Panc1 (cell line): ENCODE data around the gene RAB30.

Experiments
- CTCF ChIP-seq: fragments of 450-650 bp; IDR thresholded peaks from 2 replicates; pipeline ENCODE4 v1.5.1; 2017; ENCODE audit warnings: mild to moderate bottlenecking
- POLR2AphosphoS5 ChIP-seq: IDR thresholded peaks from 2 replicates; pipeline ENCODE4 v1.6.1; 2012; ENCODE audit warnings: mild to moderate bottlenecking, low read depth, low read length, moderate library complexity
- REST ChIP-seq, 2 experiments: IDR thresholded peaks; 2 replicates each; pipeline ENCODE4 v1.6.1; 2011 to 2012; ENCODE audit warnings: low read depth in 2 of 2, control low read depth in 1 of 2, low read length in 1 of 2, mild to moderate bottlenecking in 1 of 2, moderate library complexity in 1 of 2; ENCODE audit not compliant: insufficient read depth in 1 of 2
- TCF7L2 ChIP-seq: IDR thresholded peaks from 2 replicates; pipeline ENCODE4 v1.6.1; 2011; ENCODE audit warnings: mild to moderate bottlenecking, low read depth, low read length, inconsistent platforms

- no peak for TF ChIP-seq REST (IDR thresholded peaks at IDR 0.05; ENCODE audit: insufficient read depth in 1 of 2, low read depth in 2 of 2, low read length in 1 of 2)
- no peak for TF ChIP-seq POLR2AphosphoS5
- TF ChIP-seq CTCF, result no peak
- TF ChIP-seq TCF7L2, result no peak
Observed at GRCh38 chr11:83012168-83013067, 59.3 kb downstream of the RAB30 start.
